Forelimb muscle (tissue), 1 donor: ENCODE measurements around the gene SPEN. TPM values are rescaled to one million over a fixed set of nuclear protein-coding genes. Genes with fewer than 3 reads are reported as not detected.
"Not testable (repeated sequence)": the region's sequence is repeated elsewhere in the genome, so short reads cannot be mapped to it uniquely, and the experiment has no call there.

Experiments used
- DNase-seq: peaks from one replicate; pipeline ENCODE4 v3.0.0-alpha.2; 2013; ENCODE audit warnings: low read depth
- polyA plus RNA-seq: library from polyadenylated mRNA; unstranded; fragments of 120-200 nt; gene quantifications from one replicate; pipeline ENCODE4 v1.2.1, GENCODE V29; 2013; ENCODE audit not compliant: insufficient read length

The SPEN gene
- polyA plus RNA-seq, 1 donor, result 30.8 TPM

- no peak for DNase-seq
Observed at GRCh38 chr1:15960808-15961207, 113.3 kb downstream of the SPEN start.

GRCh38 chr1:15961492-15961891 is 114.0 kb downstream of the SPEN start:
- no peak for DNase-seq

GRCh38 chr1:15962176-15962575 is 114.7 kb downstream of the SPEN start:
- DNase-seq, result no peak

GRCh38 chr1:15962671-15963362 is 115.3 kb downstream of the SPEN start:
- no peak for DNase-seq

- no peak for DNase-seq
Observed at GRCh38 chr1:15963363-15963967, 116.0 kb downstream of the SPEN start.

- no peak for DNase-seq
Observed at GRCh38 chr1:15963968-15964648, 116.6 kb downstream of the SPEN start.

- no peak for DNase-seq
Observed at GRCh38 chr1:15965228-15965767, 117.8 kb downstream of the SPEN start.

- no peak for DNase-seq
Observed at GRCh38 chr1:15966081-15966955, 118.8 kb downstream of the SPEN start.

GRCh38 chr1:15966956-15967344 is 119.4 kb downstream of the SPEN start:
- no peak for DNase-seq

- DNase-seq, result no peak
Observed at GRCh38 chr1:15968172-15968571, 120.7 kb downstream of the SPEN start.

GRCh38 chr1:15969321-15969880 is 121.9 kb downstream of the SPEN start:
- DNase-seq, result no peak

GRCh38 chr1:15970911-15971310 is 123.4 kb downstream of the SPEN start:
- DNase-seq, result no peak

GRCh38 chr1:15972409-15972808 is 124.9 kb downstream of the SPEN start:
- DNase-seq, result no peak

GRCh38 chr1:15973772-15974171 is 126.3 kb downstream of the SPEN start:
- DNase-seq, result no peak

- no peak for DNase-seq
Observed at GRCh38 chr1:15974855-15975254, 127.3 kb downstream of the SPEN start.

- DNase-seq, result no peak
Observed at GRCh38 chr1:15975358-15975804, 127.9 kb downstream of the SPEN start.

GRCh38 chr1:15975805-15976680 is 128.5 kb downstream of the SPEN start, which contains the start of gene ZBTB17:
TSS of gene ZBTB17 (minus strand) at chr1:15976101. CDS start at chr1:15948495, 27,606 bp downstream.
- DNase-seq, result peak; percentile 81

- DNase-seq, result not testable (repeated sequence)
Observed at GRCh38 chr1:15977947-15978346, 130.4 kb downstream of the SPEN start.

GRCh38 chr1:15981679-15982078 is 134.2 kb downstream of the SPEN start:
- DNase-seq, result no peak

GRCh38 chr1:15983275-15983674 is 135.8 kb downstream of the SPEN start:
- no peak for DNase-seq
